AG08395 (cell line): Measurements from ENCODE around the gene FAH.
A peak's percentile ranks its signal among the peaks of the same experiment; 100 is the strongest.
"Not testable (repeated sequence)": the region's sequence is repeated elsewhere in the genome, so short reads cannot be mapped to it uniquely, and the experiment has no call there.

Source experiments
- DNase-seq: peaks from one replicate; pipeline ENCODE4 v3.0.0; 2012; ENCODE audit warnings: mixed read lengths, low spot score

The FAH gene

GRCh38 chr15:80151576-80151975, 1.2 kb upstream of the FAH start:
- DNase-seq, result no peak

DNA sequence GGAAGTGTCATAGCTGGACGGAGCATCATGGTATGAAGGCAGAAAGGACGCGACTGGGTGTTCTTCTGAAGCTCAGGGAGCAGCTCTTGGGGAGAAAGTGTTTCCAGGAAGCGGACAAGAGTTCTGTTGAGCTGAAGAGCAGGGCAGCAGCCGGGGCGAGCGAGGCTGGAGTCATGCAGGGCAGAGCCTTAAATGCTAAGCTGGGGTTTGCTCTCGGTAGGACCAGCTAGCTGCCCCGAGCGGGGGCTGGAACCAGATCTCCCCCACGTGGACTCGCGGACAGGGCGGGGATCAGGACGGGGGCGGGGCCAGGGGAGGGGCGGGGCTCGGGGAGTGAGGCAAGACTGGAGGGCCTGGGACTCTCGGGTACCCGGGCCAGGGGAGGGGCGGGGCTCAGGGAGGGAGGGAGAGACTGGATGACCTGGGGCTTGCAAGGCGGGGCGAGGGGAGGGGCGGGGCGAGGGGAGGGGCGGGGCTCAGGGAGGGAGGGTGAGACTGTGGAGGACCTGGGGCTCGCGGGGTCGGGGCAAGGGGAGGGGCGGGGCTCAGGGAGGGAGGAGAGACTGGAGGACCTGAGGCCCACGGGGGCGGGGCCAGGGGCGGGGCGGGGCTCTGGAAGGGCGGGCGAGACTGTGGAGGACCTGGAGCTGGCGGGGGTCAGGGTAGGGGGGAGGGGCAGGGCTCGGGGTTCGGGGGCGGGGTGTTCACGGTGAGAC, 461 bp upstream of the FAH start:
- peak; percentile 97 for DNase-seq

- no peak for DNase-seq
Observed at GRCh38 chr15:80153900-80154299, 1.1 kb downstream of the FAH start.

GRCh38 chr15:80154336-80154735, 1.5 kb downstream of the FAH start:
- DNase-seq, result no peak

DNA sequence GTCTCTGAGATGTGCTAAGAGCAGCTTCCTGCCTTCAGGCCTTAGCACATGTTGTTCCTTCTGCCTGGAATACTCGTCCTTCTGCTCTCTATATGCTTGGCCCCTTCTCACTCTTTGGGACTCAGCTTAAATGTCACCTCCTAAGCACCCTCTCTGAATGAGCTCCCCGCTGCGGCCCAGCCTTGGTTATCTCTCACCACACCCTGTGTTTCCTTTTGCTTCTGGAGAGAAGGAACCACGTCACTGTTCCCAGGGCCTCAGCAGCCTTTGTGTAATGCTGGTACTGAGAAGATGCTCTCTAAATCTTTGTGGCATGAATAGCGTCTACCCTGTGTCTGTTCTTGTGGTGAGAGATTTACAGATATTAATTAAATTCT, 2.2 kb downstream of the FAH start:
- DNase-seq, result no peak

DNA sequence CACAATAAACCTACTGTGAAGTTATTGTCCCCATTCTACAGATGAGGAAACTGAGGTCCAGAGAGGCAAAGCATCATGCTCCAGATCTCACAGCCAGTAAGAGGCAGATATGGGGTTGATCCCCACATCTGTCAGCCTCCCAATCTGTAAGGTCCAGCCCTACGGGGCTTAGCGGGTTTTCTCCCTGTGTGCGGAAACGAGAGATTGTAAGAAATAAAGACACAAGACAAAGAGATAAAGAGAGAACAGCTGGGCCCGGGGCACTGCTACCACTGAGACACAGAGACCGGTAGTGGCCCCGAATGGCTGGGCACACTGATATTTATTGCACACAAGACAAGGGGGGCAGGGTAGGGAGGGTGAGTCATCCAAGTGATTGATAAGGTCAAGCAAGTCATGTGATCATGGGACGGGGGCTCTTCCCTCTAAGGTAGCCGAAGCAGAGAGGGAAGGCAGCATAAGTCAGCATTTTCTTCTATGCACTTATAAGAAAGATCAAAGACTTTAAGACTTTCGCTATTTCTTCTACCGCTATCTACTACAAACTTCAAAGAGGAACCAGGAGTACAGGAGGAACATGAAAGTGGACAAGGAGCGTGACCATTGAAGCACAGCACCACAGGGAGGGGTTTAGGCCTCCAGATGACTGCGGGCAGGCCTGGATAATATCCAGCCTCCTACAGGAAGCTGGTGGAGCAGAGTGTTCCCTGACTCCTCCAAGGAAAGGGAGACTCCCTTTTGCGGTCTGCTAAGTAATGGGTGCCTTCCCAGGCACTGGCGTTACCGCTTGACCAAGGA, 2.8 kb downstream of the FAH start:
- DNase-seq, result not testable (repeated sequence)

GRCh38 chr15:80156176-80156720, 3.4 kb downstream of the FAH start:
- no peak for DNase-seq

GRCh38 chr15:80157215-80157614, 4.4 kb downstream of the FAH start:
- no peak for DNase-seq

- no peak for DNase-seq
Observed at GRCh38 chr15:80159301-80159700, 6.5 kb downstream of the FAH start.

DNA sequence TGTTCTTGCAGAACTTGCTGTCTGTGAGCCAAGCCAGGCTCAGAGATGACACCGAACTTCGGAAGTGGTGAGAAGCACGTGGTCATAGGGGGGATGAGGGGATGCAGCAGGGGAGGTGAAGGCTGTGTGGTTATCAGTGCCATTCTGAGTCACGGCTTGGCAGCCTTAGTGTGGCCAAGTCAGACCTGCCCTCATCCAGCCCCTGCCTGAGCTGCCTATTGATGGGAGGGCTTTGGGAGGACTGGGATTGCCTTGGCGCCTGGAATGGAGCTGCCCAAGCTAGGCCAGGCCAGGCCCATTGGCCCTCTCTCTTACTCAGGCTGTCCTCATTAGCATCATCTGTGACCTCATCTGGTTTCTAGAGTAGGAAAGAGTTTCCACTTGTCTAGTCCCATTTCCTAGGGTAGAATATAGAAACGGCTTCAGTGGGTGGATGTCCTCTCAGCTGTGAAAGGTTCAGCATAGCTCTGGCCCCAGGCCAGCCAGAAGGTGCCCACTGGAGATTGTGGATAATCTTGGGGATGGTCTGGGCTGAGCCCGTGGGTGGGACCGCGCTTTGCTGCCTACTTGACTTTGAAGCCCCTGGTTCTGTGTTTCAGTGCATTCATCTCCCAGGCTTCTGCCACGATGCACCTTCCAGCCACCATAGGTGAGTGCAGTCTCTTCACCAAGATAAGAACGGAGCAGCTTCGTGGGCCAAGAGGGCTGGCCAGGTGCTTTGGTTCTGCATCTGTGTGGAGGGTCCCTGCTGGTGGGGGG, 7.2 kb downstream of the FAH start:
- no peak for DNase-seq

DNA sequence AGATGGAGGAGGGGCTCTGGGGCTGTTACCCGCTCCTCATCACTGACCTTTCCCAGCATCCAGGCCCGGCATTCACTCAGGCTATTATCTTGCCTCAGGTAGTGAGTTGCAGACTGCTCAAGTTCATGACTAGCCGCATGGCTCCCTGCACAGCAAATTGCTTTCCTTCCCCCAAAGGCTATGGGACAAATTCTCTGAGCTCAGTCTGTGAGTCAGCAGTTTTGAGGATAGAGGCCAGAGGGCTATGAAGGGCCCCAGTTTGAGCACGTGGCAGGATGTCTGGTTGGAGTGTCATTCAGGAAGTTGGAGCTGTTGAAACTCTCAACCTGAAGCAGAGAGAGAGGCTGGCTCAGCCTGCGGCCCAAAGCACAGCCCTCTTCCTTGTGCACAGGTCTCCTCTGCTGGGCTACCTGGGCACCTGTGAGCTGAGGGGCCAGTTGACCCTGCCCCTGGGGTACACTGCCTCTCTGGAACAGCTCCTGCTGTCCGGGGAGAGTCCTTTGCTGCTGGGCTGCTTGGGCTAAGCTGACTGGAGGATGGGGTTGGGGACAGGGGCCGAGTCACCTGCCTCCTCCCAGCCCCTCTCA, 7.9 kb downstream of the FAH start:
- peak; percentile 88 for DNase-seq

- DNase-seq, result no peak
Observed at GRCh38 chr15:80161468-80162016, 8.7 kb downstream of the FAH start.

DNA sequence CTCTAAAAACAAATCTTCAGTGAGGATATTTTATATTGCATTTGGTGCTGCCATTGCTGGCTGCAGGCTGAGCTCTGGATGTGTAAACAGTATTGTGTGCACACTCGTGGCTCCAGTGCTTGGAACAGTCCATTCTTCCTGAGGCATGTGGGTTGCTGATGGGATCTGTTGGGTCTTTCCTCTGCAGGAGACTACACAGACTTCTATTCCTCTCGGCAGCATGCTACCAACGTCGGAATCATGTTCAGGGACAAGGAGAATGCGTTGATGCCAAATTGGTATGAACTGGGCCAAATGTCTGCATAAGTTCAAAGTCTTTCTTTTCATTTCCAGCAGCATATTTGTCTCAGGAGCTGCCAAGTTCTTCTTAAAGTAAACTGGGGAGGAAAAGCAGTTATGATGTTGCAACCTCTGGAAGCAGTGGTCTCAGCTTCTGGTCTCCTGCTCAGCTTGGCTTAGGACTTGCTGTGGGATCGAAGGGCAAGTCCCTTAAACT, 9.3 kb downstream of the FAH start:
- DNase-seq, result no peak

GRCh38 chr15:80163217-80163616, 10.4 kb downstream of the FAH start:
- no peak for DNase-seq

DNA sequence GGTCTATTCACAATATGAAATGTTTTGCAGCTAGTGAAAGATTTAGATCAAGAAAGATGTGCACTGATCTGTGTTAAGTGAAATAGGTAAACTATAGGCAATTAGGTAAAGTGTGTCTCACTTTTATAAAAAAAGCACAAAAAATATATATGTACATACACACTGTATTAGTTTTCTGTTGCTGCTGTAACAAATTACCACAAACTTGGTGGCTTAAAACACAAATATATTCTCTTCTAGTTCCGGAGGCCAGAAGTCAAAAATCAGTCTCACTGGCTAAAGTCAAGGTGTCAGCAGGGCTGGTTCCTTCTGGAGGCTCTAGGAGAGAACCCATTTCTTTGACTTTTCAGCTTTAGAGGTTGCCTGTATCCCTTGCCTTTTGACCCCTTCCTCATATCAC, 11.1 kb downstream of the FAH start:
- no peak for DNase-seq

GRCh38 chr15:80167936-80168335, 15.1 kb downstream of the FAH start:
- no peak for DNase-seq

DNA sequence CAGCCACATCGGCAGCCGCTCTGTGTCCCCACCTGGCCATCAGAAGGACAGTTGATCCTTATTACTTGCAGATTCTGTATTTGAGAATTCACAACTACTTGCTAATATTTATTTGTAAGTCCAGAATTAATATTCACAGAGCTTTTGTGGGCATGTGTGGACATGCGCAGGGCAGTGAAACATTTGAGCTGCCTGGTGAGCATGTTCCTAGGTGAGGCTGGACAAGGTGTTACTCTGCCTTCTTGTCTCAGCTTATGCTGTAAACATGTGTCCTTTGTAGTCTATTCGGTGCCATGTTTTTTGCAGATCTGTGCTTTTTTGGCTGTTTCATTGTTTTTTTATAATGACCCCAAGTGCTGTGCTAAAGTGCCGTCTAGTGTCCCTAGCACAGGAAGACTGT, 15.6 kb downstream of the FAH start:
- no peak for DNase-seq

- no peak for DNase-seq
Observed at GRCh38 chr15:80169768-80170357, 17.1 kb downstream of the FAH start.

- no peak for DNase-seq
Observed at GRCh38 chr15:80170596-80170995, 17.8 kb downstream of the FAH start.

DNA sequence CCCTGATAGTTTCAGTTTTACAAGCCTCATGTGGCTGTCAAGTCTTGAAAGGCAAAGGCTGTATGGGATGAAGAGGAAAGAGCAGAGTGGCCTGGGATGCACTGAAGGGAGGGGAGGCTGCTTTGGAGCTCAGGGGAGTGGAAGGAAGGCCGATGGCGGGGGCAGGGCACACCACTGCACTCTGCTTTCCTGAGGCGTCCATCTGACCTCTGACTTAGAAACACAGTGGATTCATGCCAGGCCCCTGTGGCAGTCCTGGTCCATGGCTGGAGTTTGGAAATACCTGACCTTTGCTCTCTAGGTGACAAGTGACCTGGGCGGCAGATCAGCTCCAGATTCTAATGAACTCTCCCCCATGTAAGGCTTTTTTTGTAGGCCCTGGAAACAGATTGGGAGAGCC, 19.0 kb downstream of the FAH start:
- DNase-seq, result no peak

GRCh38 chr15:80172401-80172800, 19.6 kb downstream of the FAH start:
- no peak for DNase-seq
